Activated CD4-positive, alpha-beta T cell treated with anti-CD3 and anti-CD28 coated beads for 36 hours (primary cell): ENCODE results near the gene CFAP97. TPM values are rescaled to one million over a fixed set of nuclear protein-coding genes. Genes with fewer than 3 reads are reported as not detected.
"Not testable (repeated sequence)": the region's sequence is repeated elsewhere in the genome, so short reads cannot be mapped to it uniquely, and the experiment has no call there.

ENCODE experiments used
- ATAC-seq: fragments of 200-7000 bp; cut with Tn5 transposase; one replicate; pipeline ENCODE4 v1.10.0; 2021; ENCODE audit warnings: mild to moderate bottlenecking, moderate library complexity
- CTCF ChIA-PET: fragments of 350-600 bp; sonication (Branson Sonifier 250); formaldehyde crosslinking; loops from one replicate; lab custom pipeline; 2021; ENCODE audit warnings: antibody characterized with exemption; lab: Charles Lee
- POLR2A ChIA-PET: fragments of 350-600 bp; sonication (Branson Sonifier 250); formaldehyde crosslinking; loops from one replicate; lab custom pipeline; 2021; ENCODE audit warnings: antibody characterized with exemption, inconsistent platforms; lab: Charles Lee
- DNase-seq: peaks from one replicate; pipeline ENCODE4 v3.0.0-alpha.2; 2020
- H3K27ac Mint-ChIP-seq: one replicate; pipeline ENCODE4 v1.8.0; 2021; ENCODE audit warnings: mixed read lengths
- H3K27me3 Mint-ChIP-seq: one replicate; pipeline ENCODE4 v1.8.0; 2021; ENCODE audit warnings: mixed read lengths
- H3K36me3 Mint-ChIP-seq: one replicate; pipeline ENCODE4 v1.8.0; 2021; ENCODE audit warnings: low read depth, mixed read lengths
- H3K4me1 Mint-ChIP-seq: one replicate; pipeline ENCODE4 v1.8.0; 2021; ENCODE audit warnings: mixed read lengths
- H3K4me3 Mint-ChIP-seq: one replicate; pipeline ENCODE4 v1.8.0; 2021; ENCODE audit warnings: mild to moderate bottlenecking, moderate library complexity, mixed read lengths
- H3K9me3 Mint-ChIP-seq: one replicate; pipeline ENCODE4 v1.8.0; 2021; ENCODE audit warnings: low read depth, mixed read lengths
- intact Hi-C, 2 experiments: fragments of 100-400 bp; cut with DNase I in 1 of 2; cut with micrococcal nuclease in 1 of 2; formaldehyde crosslinking; loops; one replicate each; pipeline versions ENCODE4 v1.14.2 to v1.15.1; 2022 to 2024; cut with DNase I, micrococcal nuclease
- total RNA-seq, 2 experiments: library from RNA; stranded (reverse); gene quantifications; one replicate each; pipeline ENCODE4 v1.2.3, GENCODE V29; 2021

CFAP97 gene
- total RNA-seq, 2 experiments from 2014 or later = 54.6 to 81.8 TPM

DNA sequence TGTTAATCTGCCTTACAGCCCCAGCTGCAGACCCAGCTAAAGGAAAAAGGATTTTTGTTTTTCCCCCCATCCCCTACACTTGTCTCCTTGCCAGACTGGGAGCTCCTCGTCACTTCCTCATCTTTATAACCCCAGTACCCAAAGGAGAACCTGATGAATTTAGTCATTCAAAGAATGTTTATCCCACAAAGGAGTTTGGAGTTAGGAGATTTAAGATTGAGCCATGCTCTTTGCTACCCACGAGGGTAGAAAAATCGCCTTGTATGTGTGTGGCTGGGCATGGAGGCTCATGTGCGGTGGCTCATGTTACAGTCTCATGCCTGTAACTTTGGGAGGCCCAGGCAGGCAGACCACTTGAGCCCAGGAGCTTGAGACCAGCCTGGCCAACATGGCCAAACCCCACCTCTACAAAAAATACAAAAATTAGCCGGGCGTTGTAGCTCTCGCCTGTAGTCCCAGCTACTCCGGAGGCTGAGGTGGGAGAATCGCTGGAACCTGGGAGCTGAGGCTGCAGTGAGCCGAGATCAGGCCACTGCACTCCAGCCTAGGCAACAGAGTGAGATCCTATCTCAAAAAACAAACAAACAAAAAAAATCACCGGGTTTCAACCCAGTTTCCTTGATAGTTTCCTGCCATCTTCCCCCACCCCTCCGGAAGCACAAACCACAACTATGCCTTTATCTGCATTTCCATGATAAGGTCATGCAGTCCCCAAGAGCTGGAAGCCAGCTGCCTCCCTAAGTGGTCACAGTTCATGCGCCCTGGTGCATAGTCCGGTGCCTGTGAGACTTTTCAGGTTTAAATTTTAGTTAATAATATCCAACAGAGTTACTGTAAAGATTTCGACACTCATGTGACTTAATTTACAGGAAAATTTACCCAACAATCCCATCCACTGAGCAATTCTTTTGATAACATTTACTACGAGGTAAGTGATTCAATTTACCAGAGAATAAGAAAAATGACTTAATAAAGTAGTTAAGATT lies 1.5 kb downstream of the CFAP97 start:
- no peaks in the 10 kb centered on the region for H3K27me3 Mint-ChIP-seq
- peaks cover 26% of the 10 kb centered on the region for H3K36me3 Mint-ChIP-seq
- DNase-seq (peak; percentile 40), ATAC-seq (no peak)
- H3K4me1 Mint-ChIP-seq = peaks cover 41% of the 10 kb centered on the region
- POLR2A ChIA-PET = no interaction called here
- peak overlapping the region; percentile 94 for H3K4me3 Mint-ChIP-seq
- CTCF ChIA-PET = interaction anchor here (0.6 to 3.3 kb wide), 3 partner anchors 15 to 107 kb away, joined by 3 to 20 read pairs (median 4); no protein-coding TSS in a partner anchor
- H3K27ac Mint-ChIP-seq = peak overlapping the region; percentile 97
- intact Hi-C loops = loop anchor here (2.0 to 5.0 kb wide), 5 partner anchors 223 to 1700 kb away; partner anchors contain the start of genes CASP3 (in 1 of the 2), IRF2 (in 1 of the 2), PRIMPOL (in 1 of the 2) and UFSP2 (in 1 of the 2)
- H3K9me3 Mint-ChIP-seq = no peaks in the 10 kb centered on the region

DNA sequence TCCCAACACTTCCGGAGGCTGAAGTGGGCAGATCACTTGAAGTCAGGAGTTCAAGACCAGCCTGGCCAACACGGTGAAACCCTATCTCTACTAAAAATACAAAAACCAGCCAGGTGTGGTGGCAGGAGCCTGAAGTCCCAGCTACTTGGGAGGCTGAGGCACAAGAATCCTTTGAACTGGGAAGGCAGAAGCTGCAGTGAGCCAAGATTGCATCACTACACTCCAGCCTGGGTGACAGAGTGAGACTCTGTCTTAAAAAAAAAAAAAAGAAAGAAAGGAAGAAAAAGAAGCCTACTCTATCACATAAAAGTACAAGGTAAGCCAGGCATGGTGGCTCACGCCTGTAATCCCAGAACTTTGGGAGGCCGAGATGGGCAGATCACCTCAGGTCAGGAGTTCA lies 5.6 kb downstream of the CFAP97 start:
- POLR2A ChIA-PET = not testable (repeated sequence)

GRCh38 chr4:185196437-185196836 lies 7.4 kb downstream of the CFAP97 start:
- CTCF ChIA-PET = interaction anchor here (0.8 to 1.4 kb wide), 3 partner anchors 10 to 62 kb away, joined by 4 to 12 read pairs (median 4); no protein-coding TSS in a partner anchor
- H3K27ac Mint-ChIP-seq = no peak overlapping the region
- no peaks in the 10 kb centered on the region for H3K27me3 Mint-ChIP-seq
- H3K36me3 Mint-ChIP-seq = peaks cover 33% of the 10 kb centered on the region
- H3K4me3 Mint-ChIP-seq = no peak overlapping the region
- no peak for ATAC-seq
- intact Hi-C loops = no loop called here
- no peaks in the 10 kb centered on the region for H3K9me3 Mint-ChIP-seq
- H3K4me1 Mint-ChIP-seq = peaks cover 30% of the 10 kb centered on the region
- DNase-seq = no peak
- POLR2A ChIA-PET = no interaction called here

More for the DNA sequence above, 5.6 kb downstream of the CFAP97 start:
- ATAC-seq, H3K4me3 Mint-ChIP-seq, intact Hi-C loops, H3K27ac Mint-ChIP-seq, H3K27me3 Mint-ChIP-seq, H3K9me3 Mint-ChIP-seq, DNase-seq: not testable (repeated sequence)
- CTCF ChIA-PET = interaction anchor here (0.7 to 2.0 kb wide), 5 partner anchors 11 to 400 kb away, joined by 3 to 12 read pairs (median 3); no protein-coding TSS in a partner anchor
- peaks cover 35% of the 10 kb centered on the region for H3K36me3 Mint-ChIP-seq
- H3K4me1 Mint-ChIP-seq = peaks cover 33% of the 10 kb centered on the region

- no peak for ATAC-seq
- Mint-ChIP-seq H3K36me3 (peaks cover 35% of the 10 kb centered on the region), H3K27ac (no peak overlapping the region), H3K4me3 (no peak overlapping the region), H3K4me1 (peaks cover 34% of the 10 kb centered on the region), H3K9me3 (no peaks in the 10 kb centered on the region), H3K27me3 (no peaks in the 10 kb centered on the region)
- CTCF ChIA-PET = interaction anchor here (0.9 kb wide), 1 partner anchor 99 kb away, joined by 5 read pairs; no protein-coding TSS in a partner anchor
- POLR2A ChIA-PET = no interaction called here
- intact Hi-C loops = no loop called here
- no peak for DNase-seq
Observed at GRCh38 chr4:185194924-185195888, 8.6 kb downstream of the CFAP97 start.

DNA sequence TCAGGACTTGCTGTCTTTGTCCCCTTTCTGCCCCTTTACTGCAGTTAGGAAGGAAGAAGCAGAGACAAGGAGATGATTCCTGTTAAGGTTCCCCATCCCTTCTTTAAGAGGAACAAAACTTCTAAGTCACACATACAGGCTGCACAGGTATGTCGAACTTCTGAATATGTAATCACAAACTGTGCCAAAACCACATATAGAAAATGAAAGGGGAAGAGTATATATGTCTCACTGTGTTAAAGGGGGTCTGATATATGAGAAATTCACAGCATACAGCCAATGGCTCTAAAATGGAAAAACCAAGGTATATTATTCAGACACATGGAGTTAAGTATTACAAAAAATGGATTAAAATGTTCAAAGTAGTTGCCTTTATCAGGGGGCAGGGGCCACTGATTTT lies 11.7 kb downstream of the CFAP97 start:
- H3K4me3 Mint-ChIP-seq = no peak overlapping the region

GRCh38 chr4:185190306-185190856 lies 13.4 kb downstream of the CFAP97 start:
- Mint-ChIP-seq H3K4me1 (peaks cover 33% of the 10 kb centered on the region), H3K27me3 (no peaks in the 10 kb centered on the region), H3K27ac (no peak overlapping the region), H3K9me3 (no peaks in the 10 kb centered on the region), H3K36me3 (peaks cover 29% of the 10 kb centered on the region), H3K4me3 (no peak overlapping the region)
- ChIA-PET POLR2A (no interaction called here), CTCF (no interaction called here)
- intact Hi-C loops = no loop called here
- ATAC-seq (no peak), DNase-seq (no peak)

More for the DNA sequence above, 11.7 kb downstream of the CFAP97 start:
- H3K27ac Mint-ChIP-seq = peak overlapping the region; percentile 19
- POLR2A ChIA-PET = no interaction called here
- intact Hi-C loops = no loop called here
- no peaks in the 10 kb centered on the region for H3K9me3 Mint-ChIP-seq
- peaks cover 32% of the 10 kb centered on the region for H3K36me3 Mint-ChIP-seq
- no peaks in the 10 kb centered on the region for H3K27me3 Mint-ChIP-seq
- DNase-seq = no peak
- CTCF ChIA-PET = interaction anchor here (0.8 to 1.5 kb wide), 2 partner anchors 8 to 25 kb away, joined by 3 to 4 read pairs; no protein-coding TSS in a partner anchor
- no peak for ATAC-seq
- H3K4me1 Mint-ChIP-seq = peaks cover 35% of the 10 kb centered on the region

- H3K9me3 Mint-ChIP-seq = no peaks in the 10 kb centered on the region
- intact Hi-C loops = no loop called here
- no peak overlapping the region for H3K4me3 Mint-ChIP-seq
- H3K27ac Mint-ChIP-seq = no peak overlapping the region
- ATAC-seq (no peak), DNase-seq (no peak)
- H3K36me3 Mint-ChIP-seq = peaks cover 26% of the 10 kb centered on the region
- no peaks in the 10 kb centered on the region for H3K27me3 Mint-ChIP-seq
- CTCF ChIA-PET = no interaction called here
- H3K4me1 Mint-ChIP-seq = peaks cover 31% of the 10 kb centered on the region
- POLR2A ChIA-PET = no interaction called here
Observed at GRCh38 chr4:185189606-185190305, 14.0 kb downstream of the CFAP97 start.

DNA sequence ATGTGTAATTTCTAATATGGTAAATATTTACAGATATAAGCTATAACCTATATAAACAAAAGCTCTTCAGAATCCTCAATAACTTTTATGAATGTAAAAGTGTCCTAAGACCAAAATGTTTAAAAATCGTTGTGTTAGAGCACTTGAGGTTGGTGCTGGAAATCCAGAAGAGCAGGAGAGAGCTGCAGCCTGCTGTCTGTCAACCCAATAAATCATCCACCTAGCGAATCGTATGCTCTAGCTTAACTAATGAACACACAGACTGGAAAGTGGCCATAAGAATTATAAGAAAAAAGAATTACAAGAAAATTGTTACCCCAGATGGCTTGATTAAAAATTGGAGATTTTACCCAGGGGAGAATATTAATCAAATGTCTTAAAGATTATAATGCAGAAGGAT lies 17.0 kb downstream of the CFAP97 start:
- CTCF ChIA-PET = interaction anchor here (0.7 to 1.5 kb wide), 9 partner anchors 9 to 147 kb away, joined by 3 to 5 read pairs (median 4); no protein-coding TSS in a partner anchor
- Mint-ChIP-seq H3K27me3 (no peaks in the 10 kb centered on the region), H3K36me3 (peaks cover 21% of the 10 kb centered on the region), H3K9me3 (no peaks in the 10 kb centered on the region), H3K4me3 (no peak overlapping the region), H3K4me1 (peaks cover 31% of the 10 kb centered on the region), H3K27ac (no peak overlapping the region)
- POLR2A ChIA-PET = no interaction called here
- DNase-seq = no peak
- ATAC-seq = no peak
- intact Hi-C loops = no loop called here

GRCh38 chr4:185183622-185184281 lies 20.0 kb downstream of the CFAP97 start:
- Mint-ChIP-seq H3K27ac (no peak overlapping the region), H3K27me3 (no peaks in the 10 kb centered on the region), H3K4me3 (no peak overlapping the region), H3K36me3 (peaks cover 11% of the 10 kb centered on the region), H3K4me1 (peaks cover 34% of the 10 kb centered on the region), H3K9me3 (no peaks in the 10 kb centered on the region)
- POLR2A ChIA-PET = interaction anchor here (0.6 kb wide), 1 partner anchor 18 kb away, joined by 7 read pairs; no protein-coding TSS in a partner anchor
- peak; percentile 65 for ATAC-seq
- intact Hi-C loops = loop anchor here (1.0 to 5.0 kb wide), 3 partner anchors 124 to 178 kb away; no protein-coding TSS in a partner anchor
- peak; percentile 86 for DNase-seq
- CTCF ChIA-PET = interaction anchor here (0.5 to 4.0 kb wide), 26 partner anchors 8 to 854 kb away, joined by 3 to 30 read pairs (median 4); partner anchors contain the start of gene SLC25A4
